ENCODE measurements around the gene EPC1. TPM values are rescaled to one million over a fixed set of nuclear protein-coding genes. Genes with fewer than 3 reads are reported as not detected.

The EPC1 gene
- total RNA-seq, 1 donor = 26.7 TPM

GRCh38 chr10:32317795-32318357 is 29.1 kb downstream of the EPC1 start:
- DNase-seq (ENCODE audit: low read depth) = no peak
- no peak for TF ChIP-seq CTCF (IDR thresholded peaks at IDR 0.05; ENCODE audit: insufficient read depth, low read length)
- H3K4me3 ChIP-seq (ENCODE audit: low read depth, low read length) = no peak overlapping the region

- DNase-seq (ENCODE audit: low read depth) = no peak
- no peak overlapping the region for H3K4me3 ChIP-seq (ENCODE audit: low read depth, low read length)
- no peak for TF ChIP-seq CTCF (IDR thresholded peaks at IDR 0.05; ENCODE audit: insufficient read depth, low read length)
These were observed 31.5 kb downstream of the EPC1 start for GRCh38 chr10:32315424-32315823.

GRCh38 chr10:32314588-32314987 is 32.4 kb downstream of the EPC1 start:
- TF ChIP-seq CTCF (IDR thresholded peaks at IDR 0.05; ENCODE audit: insufficient read depth, low read length) = no peak
- no peak overlapping the region for H3K4me3 ChIP-seq (ENCODE audit: low read depth, low read length)
- no peak for DNase-seq (ENCODE audit: low read depth)

- no peak overlapping the region for H3K4me3 ChIP-seq (ENCODE audit: low read depth, low read length)
- TF ChIP-seq CTCF (IDR thresholded peaks at IDR 0.05; ENCODE audit: insufficient read depth, low read length) = no peak
- no peak for DNase-seq (ENCODE audit: low read depth)
These were observed 38.8 kb downstream of the EPC1 start for GRCh38 chr10:32308027-32308603.

GRCh38 chr10:32307609-32308008 is 39.3 kb downstream of the EPC1 start:
- TF ChIP-seq CTCF (IDR thresholded peaks at IDR 0.05; ENCODE audit: insufficient read depth, low read length) = no peak
- H3K4me3 ChIP-seq (ENCODE audit: low read depth, low read length) = no peak overlapping the region
- DNase-seq (ENCODE audit: low read depth) = no peak

GRCh38 chr10:32299354-32299980 is 47.5 kb downstream of the EPC1 start:
- DNase-seq (ENCODE audit: low read depth) = no peak
- TF ChIP-seq CTCF (IDR thresholded peaks at IDR 0.05; ENCODE audit: insufficient read depth, low read length) = no peak
- no peak overlapping the region for H3K4me3 ChIP-seq (ENCODE audit: low read depth, low read length)

Data from fibroblast of the aortic adventitia (primary cell).